K562 (cell line): Measurements from ENCODE around the gene TGM3. TPM values are rescaled to one million over a fixed set of nuclear protein-coding genes. Genes with fewer than 3 reads are reported as not detected.

ENCODE experiments used
- ARID1B ChIP-seq: fragments of 450-650 bp; IDR thresholded peaks from 2 replicates; pipeline ENCODE4 v1.6.1; 2016; ENCODE audit warnings: antibody characterized with exemption, mild to moderate bottlenecking, inconsistent platforms
- CBFA2T2 ChIP-seq: fragments of 450-650 bp; conservative IDR thresholded peaks from 2 replicates; pipeline ENCODE4 v1.6.1; 2017; ENCODE audit warnings: mild to moderate bottlenecking
- CEBPB ChIP-seq: fragments of 450-650 bp; IDR thresholded peaks from 2 replicates; pipeline ENCODE4 v1.6.1; 2016; ENCODE audit warnings: missing genetic modification characterization, missing compliant biosample characterization
- FOXK2 ChIP-seq, 2 experiments: fragments of 450-650 bp; IDR thresholded peaks in 1 of 2; conservative IDR thresholded peaks in 1 of 2; 2 replicates each; pipeline ENCODE4 v1.6.1; 2016; ENCODE audit warnings: low read depth in 2 of 2, mild to moderate bottlenecking in 1 of 2
- FOXM1 ChIP-seq, 2 experiments: fragments of 450-650 bp in 1 of 2; sonication (generic) in 1 of 2; formaldehyde crosslinking in 1 of 2; IDR thresholded peaks; 2 replicates each; pipeline versions ENCODE4 v1.6.1 to v1.9.0; 2017 to 2022; ENCODE audit warnings: low read depth in 2 of 2, mild to moderate bottlenecking in 2 of 2, missing genetic modification reagents in 1 of 2, moderate library complexity in 1 of 2
- IRF9 ChIP-seq: fragments of 450-650 bp; IDR thresholded peaks from 2 replicates; pipeline ENCODE4 v1.6.1; 2016; ENCODE audit warnings: missing biosample characterization, missing genetic modification characterization
- JUN ChIP-seq, 2 experiments: sonication (generic) in 1 of 2; formaldehyde crosslinking in 1 of 2; IDR thresholded peaks; 2 replicates each; pipeline versions ENCODE4 v1.6.1 to v1.8.0; 2012 to 2022; ENCODE audit warnings: borderline replicate concordance in 2 of 2, mild to moderate bottlenecking in 2 of 2, improper control_type of control experiment in 1 of 2, low read depth in 1 of 2, low read length in 1 of 2, missing genetic modification reagents in 1 of 2
- KAT2B ChIP-seq: IDR thresholded peaks from one replicate; pipeline ENCODE4 v1.6.1; 2012; ENCODE audit warnings: low read depth, mild to moderate bottlenecking, control low read depth, inconsistent platforms, low read length, moderate library complexity
- MAFG ChIP-seq: fragments of 450-650 bp; conservative IDR thresholded peaks from 2 replicates; pipeline ENCODE4 v1.6.1; 2016; ENCODE audit warnings: missing genetic modification characterization, missing compliant biosample characterization
- NCOR1 ChIP-seq: fragments of 450-650 bp; IDR thresholded peaks from 2 replicates; pipeline ENCODE4 v1.6.1; 2016; ENCODE audit warnings: mild to moderate bottlenecking, moderate library complexity
- NR2C1 ChIP-seq, 2 experiments: fragments of 450-650 bp; IDR thresholded peaks; 2 replicates each; pipeline ENCODE4 v1.6.1; 2017; ENCODE audit warnings: mild to moderate bottlenecking in 2 of 2, antibody characterized with exemption in 1 of 2, inconsistent platforms in 1 of 2, missing compliant biosample characterization in 1 of 2, missing genetic modification characterization in 1 of 2
- PRPF4 ChIP-seq: fragments of 200-400 bp; formaldehyde crosslinking; IDR thresholded peaks from one replicate; pipeline ENCODE4 v1.6.1; 2017; ENCODE audit warnings: low read length, low read depth, mild to moderate bottlenecking; ENCODE audit not compliant: insufficient read depth, poor library complexity, severe bottlenecking
- SMAD3 ChIP-seq: fragments of 450-650 bp; formaldehyde crosslinking; conservative IDR thresholded peaks from 2 replicates; pipeline ENCODE4 v1.4.0; 2020; ENCODE audit warnings: mild to moderate bottlenecking
- SMARCA5 ChIP-seq: fragments of 450-650 bp; IDR thresholded peaks from 2 replicates; pipeline ENCODE4 v1.6.1; 2016
- SMARCE1 ChIP-seq: fragments of 450-650 bp; IDR thresholded peaks from 2 replicates; pipeline ENCODE4 v1.7.1; 2016; ENCODE audit warnings: mild to moderate bottlenecking
- SOX6 ChIP-seq: fragments of 450-650 bp; IDR thresholded peaks from 2 replicates; pipeline ENCODE4 v1.6.1; 2014; ENCODE audit warnings: mild to moderate bottlenecking
- SRSF1 ChIP-seq: fragments of 200-400 bp; formaldehyde crosslinking; IDR thresholded peaks from 2 replicates; pipeline ENCODE4 v1.6.1; 2017; ENCODE audit warnings: mild to moderate bottlenecking, low read depth, low read length, moderate library complexity
- SRSF7 ChIP-seq: fragments of 200-400 bp; formaldehyde crosslinking; optimal IDR thresholded peaks from 2 replicates; pipeline ENCODE3; 2017; ENCODE audit warnings: mild to moderate bottlenecking, low read depth, low read length
- XRCC4 ChIP-seq: IDR thresholded peaks from one replicate; pipeline ENCODE4 v1.6.1; 2011; ENCODE audit not compliant: insufficient read depth, insufficient read length; ENCODE audit errors: extremely low read depth
- ZBED1 ChIP-seq: IDR thresholded peaks from 2 replicates; pipeline ENCODE4 v1.6.1; 2014
- ZC3H8 ChIP-seq: fragments of 450-650 bp; IDR thresholded peaks from 2 replicates; pipeline ENCODE4 v1.6.1; 2017
- ZFP36 ChIP-seq: fragments of 150-350 bp; IDR thresholded peaks from 2 replicates; pipeline ENCODE4 v1.6.1; 2018; ENCODE audit warnings: low read length, low read depth; ENCODE audit not compliant: partially characterized antibody
- ZNF3 ChIP-seq: fragments of 250-450 bp; sonication (Bioruptor Pico); IDR thresholded peaks from 2 replicates; pipeline ENCODE4 v1.5.0; 2021; ENCODE audit warnings: mild to moderate bottlenecking, moderate library complexity
- ZNF717 ChIP-seq: fragments of 250-450 bp; sonication (Bioruptor Pico); IDR thresholded peaks from 2 replicates; pipeline ENCODE4 v1.5.0; 2021
- polyA plus RNA-seq, 8 experiments: library from polyadenylated mRNA; depleted of rRNA in 4 of 8; stranded (reverse) in 5 of 8; unstranded in 3 of 8; fragments of >200 nt; fragmentation: Nextera tagmentation in 2 of 8; fragmentation: Illumina TruSeq in 1 of 8; extraction: Ambion mirVana in 2 of 8; extraction: Trizol in 1 of 8; gene quantifications; 2 replicates each; pipeline versions ENCODE4 v1.2.1 to v1.2.3, GENCODE V29; 2011 to 2014; ENCODE audit warnings: inconsistent platforms in 1 of 8, missing spikeins in 1 of 8
- total RNA-seq, 7 experiments: library from RNA; depleted of rRNA in 6 of 7; stranded (reverse); fragments of >200 nt in 6 of 7; fragmentation: Illumina TruSeq in 2 of 7; extraction: Trizol in 2 of 7; gene quantifications; 2 replicates each; pipeline versions ENCODE4 v1.2.1 to v1.2.3, GENCODE V29; 2011 to 2021; ENCODE audit warnings: low replicate concordance in 1 of 7
- TF ChIP-seq, protein P1 (sequence below), 2 experiments: IDR thresholded peaks; 2 replicates each; pipeline ENCODE4 v1.6.1; 2011; ENCODE audit warnings: borderline replicate concordance in 1 of 2, control low read depth in 1 of 2, low read depth in 1 of 2, low read length in 1 of 2, mild to moderate bottlenecking in 1 of 2, mixed read lengths in 1 of 2, moderate library complexity in 1 of 2; ENCODE audit not compliant: insufficient read depth in 1 of 2, insufficient read length in 1 of 2, poor library complexity in 1 of 2, severe bottlenecking in 1 of 2; ENCODE audit errors: extremely low read depth in 1 of 2

Gene TGM3
- total and polyA plus RNA-seq, 9 of the 15 experiments (the other 6 are each of a cell fraction or from before 2014, with no cell fraction given) = not detected

- no peak for TF ChIP-seq IRF9 (tag)
- TF ChIP-seq SOX6 = peak; percentile 18; the same call in 1 of the 2 replicates
- TF ChIP-seq, protein P1, sequence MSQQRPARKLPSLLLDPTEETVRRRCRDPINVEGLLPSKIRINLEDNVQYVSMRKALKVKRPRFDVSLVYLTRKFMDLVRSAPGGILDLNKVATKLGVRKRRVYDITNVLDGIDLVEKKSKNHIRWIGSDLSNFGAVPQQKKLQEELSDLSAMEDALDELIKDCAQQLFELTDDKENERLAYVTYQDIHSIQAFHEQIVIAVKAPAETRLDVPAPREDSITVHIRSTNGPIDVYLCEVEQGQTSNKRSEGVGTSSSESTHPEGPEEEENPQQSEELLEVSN (IDR thresholded peaks at IDR 0.05; ENCODE audit: borderline replicate concordance in 1 of 2, extremely low read depth in 1 of 2, insufficient read depth in 1 of 2, insufficient read length in 1 of 2, low read depth in 1 of 2, low read length in 1 of 2, poor library complexity in 1 of 2, severe bottlenecking in 1 of 2) = no peak
- no peak for TF ChIP-seq ZC3H8
- TF ChIP-seq SRSF7 = no peak
- TF ChIP-seq ARID1B = peak; percentile 47; the same call in 1 of the 2 replicates
- no peak for TF ChIP-seq SMAD3
- TF ChIP-seq ZNF3 (CRISPR knock-in tag) = no peak
- TF ChIP-seq SRSF1 = no peak
- TF ChIP-seq CBFA2T2 = no peak
- TF ChIP-seq NR2C1 (IDR thresholded peaks at IDR 0.05) = no peak
- TF ChIP-seq NR2C1 (tag; IDR thresholded peaks at IDR 0.05) = no peak
- no peak for TF ChIP-seq ZNF717 (CRISPR knock-in tag)
- no peak for TF ChIP-seq XRCC4
- no peak for TF ChIP-seq FOXK2 (conservative IDR thresholded peaks at IDR 0.05 in 1 of 2, IDR thresholded peaks at IDR 0.05 in 1 of 2; ENCODE audit: low read depth in 2 of 2)
- peak; percentile 58; the same call in 1 of the 2 replicates for TF ChIP-seq SMARCE1
- no peak for TF ChIP-seq PRPF4
- TF ChIP-seq NCOR1 = no peak
- TF ChIP-seq MAFG (tag) = no peak
- TF ChIP-seq SMARCA5 = no peak; the same call in 1 of the 2 replicates
- TF ChIP-seq CEBPB (tag) = peak; percentile 89
- no peak for TF ChIP-seq ZFP36
- TF ChIP-seq ZBED1 = no peak
- TF ChIP-seq FOXM1 (IDR thresholded peaks at IDR 0.05; ENCODE audit: low read depth) = no peak
- TF ChIP-seq FOXM1 (CRISPR knock-in tag; IDR thresholded peaks at IDR 0.05; ENCODE audit: low read depth) = no peak
- TF ChIP-seq KAT2B = no peak
- TF ChIP-seq JUN (IDR thresholded peaks at IDR 0.05; ENCODE audit: borderline replicate concordance, low read depth, low read length) = peak; percentile 78
- TF ChIP-seq JUN (CRISPR knock-in tag; IDR thresholded peaks at IDR 0.05; ENCODE audit: borderline replicate concordance) = no peak
Observed at GRCh38 chr20:2301164-2301622, 5.4 kb downstream of the TGM3 start (continued).
